ENCODE data around the gene NPTX2.
"Not testable (repeated sequence)": the region's sequence is repeated elsewhere in the genome, so short reads cannot be mapped to it uniquely, and the experiment has no call there.

The NPTX2 gene

GRCh38 chr7:98617051-98617959, at the start of gene NPTX2:
Gene NPTX2, plus strand, starts transcription at chr7:98617285. Its CDS starts 177 bp downstream, at chr7:98617462.
- peak; percentile 89 for DNase-seq

GRCh38 chr7:98567991-98568390, 49.1 kb upstream of the NPTX2 start:
- no peak for DNase-seq

GRCh38 chr7:98568891-98569290, 48.2 kb upstream of the NPTX2 start:
- peak; percentile 81 for DNase-seq

GRCh38 chr7:98569691-98570337, 47.3 kb upstream of the NPTX2 start:
- peak; percentile 64 for DNase-seq

GRCh38 chr7:98571006-98571405, 46.1 kb upstream of the NPTX2 start:
- DNase-seq = no peak

- DNase-seq = no peak
Observed at GRCh38 chr7:98571986-98572385, 45.1 kb upstream of the NPTX2 start.

GRCh38 chr7:98572716-98573115, 44.4 kb upstream of the NPTX2 start:
- DNase-seq = not testable (repeated sequence)

GRCh38 chr7:98573816-98574215, 43.3 kb upstream of the NPTX2 start:
- no peak for DNase-seq

- no peak for DNase-seq
Observed at GRCh38 chr7:98575878-98576277, 41.2 kb upstream of the NPTX2 start.

- no peak for DNase-seq
Observed at GRCh38 chr7:98584830-98585229, 32.3 kb upstream of the NPTX2 start.

- DNase-seq = no peak
Observed at GRCh38 chr7:98591926-98592325, 25.2 kb upstream of the NPTX2 start.

GRCh38 chr7:98594348-98594747, 22.7 kb upstream of the NPTX2 start:
- no peak for DNase-seq

GRCh38 chr7:98594787-98595186, 22.3 kb upstream of the NPTX2 start:
- DNase-seq = no peak

GRCh38 chr7:98598846-98599615, 18.1 kb upstream of the NPTX2 start:
- DNase-seq = no peak

- DNase-seq = no peak
Observed at GRCh38 chr7:98599886-98600285, 17.2 kb upstream of the NPTX2 start.

GRCh38 chr7:98602755-98603398, 14.2 kb upstream of the NPTX2 start:
- DNase-seq = no peak

GRCh38 chr7:98603399-98603788, 13.7 kb upstream of the NPTX2 start:
- DNase-seq = no peak

GRCh38 chr7:98613601-98614425, 3.3 kb upstream of the NPTX2 start:
- peak; percentile 54 for DNase-seq

- peak; percentile 41 for DNase-seq
Observed at GRCh38 chr7:98616381-98617050, 569 bp upstream of the NPTX2 start.

- peak; percentile 38 for DNase-seq
Observed at GRCh38 chr7:98617960-98618418, 904 bp downstream of the NPTX2 start.

- peak; percentile 27 for DNase-seq
Observed at GRCh38 chr7:98618786-98619185, 1.7 kb downstream of the NPTX2 start.
